HG03095 (cell line): ENCODE results near the gene INHBB.
"Not testable (repeated sequence)": the region's sequence is repeated elsewhere in the genome, so short reads cannot be mapped to it uniquely, and the experiment has no call there.

Experiments used
- ATAC-seq: cut with Tn5 transposase; IDR thresholded peaks from one replicate; pipeline ENCODE4 v1.9.1; 2021; ENCODE audit warnings: moderate library complexity; ENCODE audit not compliant: unreplicated experiment

INHBB gene

GRCh38 chr2:120316071-120316470, 29.9 kb upstream of the INHBB start:
- ATAC-seq, result no peak

GRCh38 chr2:120316528-120317179, 29.3 kb upstream of the INHBB start:
- ATAC-seq, result no peak

GRCh38 chr2:120317180-120317533, 28.8 kb upstream of the INHBB start:
- ATAC-seq, result no peak

- no peak for ATAC-seq
Measured at GRCh38 chr2:120317916-120318315, 28.0 kb upstream of the INHBB start.

GRCh38 chr2:120318626-120319025, 27.3 kb upstream of the INHBB start:
- no peak for ATAC-seq

- no peak for ATAC-seq
Measured at GRCh38 chr2:120319123-120319522, 26.8 kb upstream of the INHBB start.

- no peak for ATAC-seq
Measured at GRCh38 chr2:120319686-120320317, 26.1 kb upstream of the INHBB start.

- no peak for ATAC-seq
Measured at GRCh38 chr2:120320318-120320851, 25.6 kb upstream of the INHBB start.

GRCh38 chr2:120320887-120321556, 24.9 kb upstream of the INHBB start:
- ATAC-seq, result not testable (repeated sequence)

- ATAC-seq, result no peak
Measured at GRCh38 chr2:120321721-120322284, 24.1 kb upstream of the INHBB start.

- no peak for ATAC-seq
Measured at GRCh38 chr2:120322329-120322728, 23.6 kb upstream of the INHBB start.

- ATAC-seq, result no peak
Measured at GRCh38 chr2:120323214-120323613, 22.7 kb upstream of the INHBB start.

GRCh38 chr2:120323807-120324399, 22.0 kb upstream of the INHBB start:
- no peak for ATAC-seq

- no peak for ATAC-seq
Measured at GRCh38 chr2:120324933-120325332, 21.0 kb upstream of the INHBB start.

GRCh38 chr2:120326066-120326465, 19.9 kb upstream of the INHBB start:
- no peak for ATAC-seq

GRCh38 chr2:120330946-120331822, 14.8 kb upstream of the INHBB start:
- ATAC-seq, result no peak

GRCh38 chr2:120331903-120332302, 14.0 kb upstream of the INHBB start:
- no peak for ATAC-seq

GRCh38 chr2:120332384-120332783, 13.6 kb upstream of the INHBB start:
- ATAC-seq, result no peak

- ATAC-seq, result no peak
Measured at GRCh38 chr2:120334068-120334467, 11.9 kb upstream of the INHBB start.

- ATAC-seq, result no peak
Measured at GRCh38 chr2:120336749-120337148, 9.2 kb upstream of the INHBB start.
